K562 (cell line): ENCODE results near the gene CTPS2. TPM values are rescaled to one million over a fixed set of nuclear protein-coding genes. Genes with fewer than 3 reads are reported as not detected.

Experiments used
- RBM34 ChIP-seq: fragments of 200-400 bp; formaldehyde crosslinking; IDR thresholded peaks from 2 replicates; pipeline ENCODE4 v1.6.1; 2018; ENCODE audit warnings: low read length, borderline replicate concordance; ENCODE audit not compliant: insufficient read depth
- ZNF316 ChIP-seq: fragments of 450-650 bp; IDR thresholded peaks from 2 replicates; pipeline ENCODE4 v1.6.1; 2016
- ZNF79 ChIP-seq: fragments of 250-450 bp; sonication (Bioruptor Pico); IDR thresholded peaks from 2 replicates; pipeline ENCODE4 v1.4.0; 2020; ENCODE audit warnings: low read depth, mild to moderate bottlenecking, moderate library complexity
- polyA plus RNA-seq, 8 experiments: library from polyadenylated mRNA; depleted of rRNA in 4 of 8; stranded (reverse) in 5 of 8; unstranded in 3 of 8; fragments of >200 nt; fragmentation: Nextera tagmentation in 2 of 8; fragmentation: Illumina TruSeq in 1 of 8; extraction: Ambion mirVana in 2 of 8; extraction: Trizol in 1 of 8; gene quantifications; 2 replicates each; pipeline versions ENCODE4 v1.2.1 to v1.2.3, GENCODE V29; 2011 to 2014; ENCODE audit warnings: inconsistent platforms in 1 of 8, missing spikeins in 1 of 8
- total RNA-seq, 7 experiments: library from RNA; depleted of rRNA in 6 of 7; stranded (reverse); fragments of >200 nt in 6 of 7; fragmentation: Illumina TruSeq in 2 of 7; extraction: Trizol in 2 of 7; gene quantifications; 2 replicates each; pipeline versions ENCODE4 v1.2.1 to v1.2.3, GENCODE V29; 2011 to 2021; ENCODE audit warnings: low replicate concordance in 1 of 7
- TF ChIP-seq, protein P1 (sequence below), 2 experiments: fragments of 450-650 bp; formaldehyde crosslinking in 1 of 2; IDR thresholded peaks; 2 replicates each; pipeline versions ENCODE4 v1.4.0 to v1.6.1; 2014 to 2020; ENCODE audit warnings: mild to moderate bottlenecking in 2 of 2, borderline replicate concordance in 1 of 2, low read depth in 1 of 2
- TF ChIP-seq, protein P2 (sequence below): fragments of 250-450 bp; sonication (Bioruptor Pico); IDR thresholded peaks from 2 replicates; pipeline ENCODE4 v1.8.0; 2021; ENCODE audit warnings: moderate library complexity, mild to moderate bottlenecking, inconsistent platforms
- TF ChIP-seq, protein P3 (sequence below), 2 experiments: fragments of 450-650 bp in 1 of 2; sonication (generic) in 1 of 2; formaldehyde crosslinking in 1 of 2; IDR thresholded peaks in 1 of 2; conservative IDR thresholded peaks in 1 of 2; 2 replicates each; pipeline versions ENCODE4 v1.6.1 to v1.8.1; 2016 to 2023; ENCODE audit warnings: mild to moderate bottlenecking in 2 of 2, moderate library complexity in 2 of 2, inconsistent platforms in 1 of 2, missing genetic modification reagents in 1 of 2

CTPS2 gene
- total and polyA plus RNA-seq, 9 of the 15 experiments (the other 6 are each of a cell fraction or from before 2014, with no cell fraction given) = 5.4 to 19.5 (median 14.1) TPM

DNA sequence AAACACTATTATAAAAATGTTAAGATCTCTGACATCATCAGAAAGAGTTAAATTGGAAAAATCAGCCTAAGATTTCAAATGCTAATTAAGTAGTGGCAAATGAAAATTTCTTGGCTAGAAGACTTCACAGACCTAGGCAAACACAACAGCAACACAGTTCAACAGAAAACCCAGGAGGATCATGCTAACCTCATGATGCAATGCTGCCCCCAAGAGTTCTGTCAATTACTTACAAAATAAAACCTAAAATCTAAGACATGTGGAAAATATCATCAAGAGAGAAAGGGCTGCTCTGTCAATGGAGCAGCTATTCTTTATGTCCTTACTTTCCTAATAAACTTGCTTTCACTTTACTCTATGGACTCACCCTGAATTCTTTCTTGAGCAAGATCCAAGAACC lies 41.5 kb downstream of the CTPS2 start (continued):
- TF ChIP-seq ZNF79 (CRISPR knock-in tag) (no peak), RBM34 (no peak), ZNF316 (no peak)
- TF ChIP-seq, protein P1, sequence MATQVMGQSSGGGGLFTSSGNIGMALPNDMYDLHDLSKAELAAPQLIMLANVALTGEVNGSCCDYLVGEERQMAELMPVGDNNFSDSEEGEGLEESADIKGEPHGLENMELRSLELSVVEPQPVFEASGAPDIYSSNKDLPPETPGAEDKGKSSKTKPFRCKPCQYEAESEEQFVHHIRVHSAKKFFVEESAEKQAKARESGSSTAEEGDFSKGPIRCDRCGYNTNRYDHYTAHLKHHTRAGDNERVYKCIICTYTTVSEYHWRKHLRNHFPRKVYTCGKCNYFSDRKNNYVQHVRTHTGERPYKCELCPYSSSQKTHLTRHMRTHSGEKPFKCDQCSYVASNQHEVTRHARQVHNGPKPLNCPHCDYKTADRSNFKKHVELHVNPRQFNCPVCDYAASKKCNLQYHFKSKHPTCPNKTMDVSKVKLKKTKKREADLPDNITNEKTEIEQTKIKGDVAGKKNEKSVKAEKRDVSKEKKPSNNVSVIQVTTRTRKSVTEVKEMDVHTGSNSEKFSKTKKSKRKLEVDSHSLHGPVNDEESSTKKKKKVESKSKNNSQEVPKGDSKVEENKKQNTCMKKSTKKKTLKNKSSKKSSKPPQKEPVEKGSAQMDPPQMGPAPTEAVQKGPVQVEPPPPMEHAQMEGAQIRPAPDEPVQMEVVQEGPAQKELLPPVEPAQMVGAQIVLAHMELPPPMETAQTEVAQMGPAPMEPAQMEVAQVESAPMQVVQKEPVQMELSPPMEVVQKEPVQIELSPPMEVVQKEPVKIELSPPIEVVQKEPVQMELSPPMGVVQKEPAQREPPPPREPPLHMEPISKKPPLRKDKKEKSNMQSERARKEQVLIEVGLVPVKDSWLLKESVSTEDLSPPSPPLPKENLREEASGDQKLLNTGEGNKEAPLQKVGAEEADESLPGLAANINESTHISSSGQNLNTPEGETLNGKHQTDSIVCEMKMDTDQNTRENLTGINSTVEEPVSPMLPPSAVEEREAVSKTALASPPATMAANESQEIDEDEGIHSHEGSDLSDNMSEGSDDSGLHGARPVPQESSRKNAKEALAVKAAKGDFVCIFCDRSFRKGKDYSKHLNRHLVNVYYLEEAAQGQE (IDR thresholded peaks at IDR 0.05; ENCODE audit: borderline replicate concordance) = peak; percentile 58; the same call in 1 of the 2 replicates
- TF ChIP-seq, protein P1 (CRISPR knock-in tag; IDR thresholded peaks at IDR 0.05; ENCODE audit: low read depth) = no peak
- TF ChIP-seq, protein P2, sequence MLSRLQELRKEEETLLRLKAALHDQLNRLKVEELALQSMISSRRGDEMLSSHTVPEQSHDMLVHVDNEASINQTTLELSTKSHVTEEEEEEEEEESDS (CRISPR knock-in tag) = no peak
- TF ChIP-seq, protein P3, sequence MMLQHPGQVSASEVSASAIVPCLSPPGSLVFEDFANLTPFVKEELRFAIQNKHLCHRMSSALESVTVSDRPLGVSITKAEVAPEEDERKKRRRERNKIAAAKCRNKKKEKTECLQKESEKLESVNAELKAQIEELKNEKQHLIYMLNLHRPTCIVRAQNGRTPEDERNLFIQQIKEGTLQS (IDR thresholded peaks at IDR 0.05) = peak; percentile 61
- TF ChIP-seq, protein P3 (CRISPR knock-in tag; conservative IDR thresholded peaks at IDR 0.05) = no peak
